Measurements from ENCODE around the gene RAB7A. TPM values are rescaled to one million over a fixed set of nuclear protein-coding genes. Genes with fewer than 3 reads are reported as not detected.
"Not testable (repeated sequence)": the region's sequence is repeated elsewhere in the genome, so short reads cannot be mapped to it uniquely, and the experiment has no call there.

Gene RAB7A
- polyA plus RNA-seq, 1 donor from 2014 or later: 42.4 TPM

DNA sequence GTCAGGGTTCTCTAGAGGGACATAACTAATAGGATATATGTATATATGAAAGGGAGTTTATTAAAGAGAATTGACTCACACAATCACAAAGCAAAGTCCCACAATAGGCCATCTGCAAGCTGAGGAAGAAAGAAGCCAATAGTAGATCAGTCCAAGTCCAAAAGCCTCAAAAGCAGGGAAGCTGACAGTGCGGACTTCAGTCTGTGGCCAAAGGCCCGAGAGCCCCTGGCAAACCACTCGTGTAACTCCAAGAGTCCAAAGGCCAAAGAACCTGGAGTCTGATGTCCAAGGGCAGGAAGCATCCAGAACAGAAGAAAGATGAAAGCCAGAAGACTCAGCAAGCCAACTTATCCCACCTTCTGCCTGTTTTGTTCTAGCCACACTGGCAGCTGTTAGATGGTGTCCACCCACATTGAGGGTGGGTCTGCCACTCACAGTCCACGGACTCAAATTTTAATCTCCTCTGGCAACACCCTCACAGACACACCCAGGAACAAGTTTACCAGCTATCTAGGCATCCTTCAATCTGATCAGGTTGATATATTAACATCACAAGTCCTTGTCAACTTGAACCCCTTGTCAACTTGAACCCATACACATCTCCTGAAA lies 99.2 kb downstream of the RAB7A start:
- Histone ChIP-seq H2AFZ (ENCODE audit: low read depth, low read length) (no peak overlapping the region), H3K4me3 (ENCODE audit: low read length) (no peak overlapping the region), H3F3A (ENCODE audit: insufficient read depth, low read length, poor library complexity, severe bottlenecking) (no peaks in the 10 kb centered on the region), H4K20me1 (ENCODE audit: insufficient read depth) (no peaks in the 10 kb centered on the region), H3K27me3 (ENCODE audit: insufficient read depth, low read depth, low read length) (no peaks in the 10 kb centered on the region), H3K27ac (ENCODE audit: low read length) (no peak overlapping the region), H3K9ac (ENCODE audit: low read length) (no peak overlapping the region), H3K36me3 (ENCODE audit: insufficient read depth, low read length) (no peaks in the 10 kb centered on the region), H3K79me2 (replicated peaks; ENCODE audit: insufficient read depth, low read length) (no peaks in the 10 kb centered on the region), H3K9me3 (ENCODE audit: low read length) (no peaks in the 10 kb centered on the region), H3K4me2 (ENCODE audit: low read length) (no peak overlapping the region), H3K9me2 (ENCODE audit: insufficient read depth, low read length) (no peaks in the 10 kb centered on the region)
- no peak for TF ChIP-seq CTCF (IDR thresholded peaks at IDR 0.05; ENCODE audit: poor library complexity, severe bottlenecking)
- no peak for TF ChIP-seq SMC3 (conservative IDR thresholded peaks at IDR 0.05; ENCODE audit: poor library complexity)
- TF ChIP-seq TAF1 (IDR thresholded peaks at IDR 0.05; ENCODE audit: low read depth): no peak
- TF ChIP-seq EP300 (conservative IDR thresholded peaks at IDR 0.05; ENCODE audit: poor library complexity, severe bottlenecking): no peak
- TF ChIP-seq REST (IDR thresholded peaks at IDR 0.05; ENCODE audit: borderline replicate concordance): no peak
- no peak for TF ChIP-seq EZH2 (IDR thresholded peaks at IDR 0.05; ENCODE audit: borderline replicate concordance, insufficient read depth, low read length, poor library complexity, severe bottlenecking)
- TF ChIP-seq MXI1 (conservative IDR thresholded peaks at IDR 0.05; ENCODE audit: poor library complexity, severe bottlenecking): no peak
- no peak for TF ChIP-seq RAD21 (conservative IDR thresholded peaks at IDR 0.05)
- no peak for TF ChIP-seq POLR2AphosphoS5 (IDR thresholded peaks at IDR 0.05)

- not testable (repeated sequence) for H4K20me1 ChIP-seq (ENCODE audit: insufficient read depth); H2AFZ ChIP-seq (ENCODE audit: low read depth, low read length); H3F3A ChIP-seq (ENCODE audit: insufficient read depth, low read length, poor library complexity, severe bottlenecking); H3K79me2 ChIP-seq (replicated peaks; ENCODE audit: insufficient read depth, low read length); H3K9me3 ChIP-seq (ENCODE audit: low read length); H3K4me3 ChIP-seq (ENCODE audit: low read length); H3K9ac ChIP-seq (ENCODE audit: low read length); H3K9me2 ChIP-seq (ENCODE audit: insufficient read depth, low read length); H3K27ac ChIP-seq (ENCODE audit: low read length); H3K27me3 ChIP-seq (ENCODE audit: insufficient read depth, low read depth, low read length); H3K36me3 ChIP-seq (ENCODE audit: insufficient read depth, low read length); H3K4me2 ChIP-seq (ENCODE audit: low read length)
These were observed 103.1 kb downstream of the RAB7A start for GRCh38 chr3:128829087-128829486.

- not testable (repeated sequence) for H3K79me2 ChIP-seq (replicated peaks; ENCODE audit: insufficient read depth, low read length); H3K4me2 ChIP-seq (ENCODE audit: low read length); H3K9me2 ChIP-seq (ENCODE audit: insufficient read depth, low read length); H3K9me3 ChIP-seq (ENCODE audit: low read length); H3K9ac ChIP-seq (ENCODE audit: low read length); H3K4me3 ChIP-seq (ENCODE audit: low read length); H2AFZ ChIP-seq (ENCODE audit: low read depth, low read length); H3K27me3 ChIP-seq (ENCODE audit: insufficient read depth, low read depth, low read length); H3F3A ChIP-seq (ENCODE audit: insufficient read depth, low read length, poor library complexity, severe bottlenecking); H4K20me1 ChIP-seq (ENCODE audit: insufficient read depth); H3K36me3 ChIP-seq (ENCODE audit: insufficient read depth, low read length); H3K27ac ChIP-seq (ENCODE audit: low read length)
These were observed 104.1 kb downstream of the RAB7A start for GRCh38 chr3:128829925-128830625.

DNA sequence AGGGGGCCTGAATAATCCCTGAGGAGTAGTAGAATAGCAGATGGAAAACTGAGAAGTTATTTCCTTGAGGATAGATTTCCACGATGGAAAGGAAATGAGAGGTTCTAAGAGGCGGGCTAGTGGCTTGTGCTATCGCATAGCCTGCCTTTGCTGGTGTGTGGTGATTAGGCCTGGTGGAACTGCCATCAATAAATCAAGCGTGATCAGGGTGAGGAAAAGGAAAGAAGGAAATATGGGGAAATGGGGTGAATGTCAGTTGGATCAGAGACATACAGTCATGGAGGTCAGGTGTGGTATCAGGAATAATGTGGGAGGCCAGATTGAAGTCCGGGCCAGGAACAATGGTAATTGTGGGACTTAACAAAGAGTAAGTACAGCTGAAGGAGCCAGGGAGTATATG lies 104.8 kb downstream of the RAB7A start:
- H3K4me3 ChIP-seq (ENCODE audit: low read length); H3F3A ChIP-seq (ENCODE audit: insufficient read depth, low read length, poor library complexity, severe bottlenecking); H3K36me3 ChIP-seq (ENCODE audit: insufficient read depth, low read length); H3K27ac ChIP-seq (ENCODE audit: low read length); H3K9me3 ChIP-seq (ENCODE audit: low read length); H3K27me3 ChIP-seq (ENCODE audit: insufficient read depth, low read depth, low read length); H3K4me2 ChIP-seq (ENCODE audit: low read length); H4K20me1 ChIP-seq (ENCODE audit: insufficient read depth); H3K9me2 ChIP-seq (ENCODE audit: insufficient read depth, low read length); H3K9ac ChIP-seq (ENCODE audit: low read length); H3K79me2 ChIP-seq (replicated peaks; ENCODE audit: insufficient read depth, low read length); H2AFZ ChIP-seq (ENCODE audit: low read depth, low read length): not testable (repeated sequence)

- H3K9me2 ChIP-seq (ENCODE audit: insufficient read depth, low read length); H3K9ac ChIP-seq (ENCODE audit: low read length); H2AFZ ChIP-seq (ENCODE audit: low read depth, low read length); H3K4me2 ChIP-seq (ENCODE audit: low read length); H3K27ac ChIP-seq (ENCODE audit: low read length); H3K36me3 ChIP-seq (ENCODE audit: insufficient read depth, low read length); H3K4me3 ChIP-seq (ENCODE audit: low read length); H3K27me3 ChIP-seq (ENCODE audit: insufficient read depth, low read depth, low read length); H4K20me1 ChIP-seq (ENCODE audit: insufficient read depth); H3K9me3 ChIP-seq (ENCODE audit: low read length); H3K79me2 ChIP-seq (replicated peaks; ENCODE audit: insufficient read depth, low read length); H3F3A ChIP-seq (ENCODE audit: insufficient read depth, low read length, poor library complexity, severe bottlenecking): not testable (repeated sequence)
These were observed 107.0 kb downstream of the RAB7A start for GRCh38 chr3:128832979-128833378.

Measured in neural cell (in vitro differentiated cells).